Measurements from ENCODE around the gene EDDM3A.

Gene EDDM3A

DNA sequence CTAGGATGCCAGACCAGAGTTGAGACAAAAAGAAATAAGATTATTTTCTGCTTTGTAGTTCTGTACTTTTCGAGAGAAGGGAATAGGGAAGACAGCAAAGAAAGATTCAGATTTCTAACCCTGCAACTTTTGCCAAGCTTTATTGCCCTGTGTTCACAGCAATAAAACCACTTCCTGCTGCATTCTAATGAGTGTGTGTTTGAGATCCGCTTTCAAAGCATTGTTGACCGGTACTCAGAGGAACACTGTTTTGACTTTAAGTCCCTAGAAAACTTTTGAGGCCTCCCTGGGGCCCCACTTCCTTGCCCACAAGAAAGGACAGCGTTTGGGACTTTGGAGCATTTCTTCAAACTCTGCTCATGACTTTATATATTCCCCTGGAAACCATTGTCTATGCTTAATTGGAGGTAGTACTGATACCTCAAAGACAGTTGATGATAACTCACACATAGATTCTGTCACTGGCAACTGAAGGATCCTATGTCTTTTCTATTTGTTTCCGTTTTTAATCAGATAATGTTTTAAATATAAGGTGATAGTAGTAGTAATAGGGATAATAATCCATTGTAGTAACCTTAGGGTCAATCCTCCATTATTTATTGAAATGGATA, 36.7 kb downstream of the EDDM3A start:
- no peak for DNase-seq (ENCODE audit: low read depth, low spot score)

DNA sequence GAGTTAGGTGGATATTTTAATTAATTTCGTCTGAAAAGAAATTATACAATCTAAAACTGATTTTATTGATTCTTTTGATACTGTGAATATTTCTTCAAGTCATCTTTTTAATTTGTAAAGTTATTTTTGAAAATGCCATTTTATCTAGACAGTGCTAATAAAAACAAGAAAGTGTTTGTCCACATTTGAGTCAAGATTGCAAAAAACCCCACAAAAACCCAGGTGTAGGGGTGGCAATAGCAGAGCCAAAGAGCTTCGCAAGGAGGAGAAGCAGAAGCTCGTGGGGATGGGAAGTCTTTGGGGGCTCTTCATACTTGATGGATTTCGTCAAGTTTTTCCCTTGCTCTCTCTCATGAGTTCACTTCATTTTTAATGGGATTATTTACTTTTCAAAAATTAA, 41.3 kb downstream of the EDDM3A start:
- no peak for DNase-seq (ENCODE audit: low read depth, low spot score)

DNA sequence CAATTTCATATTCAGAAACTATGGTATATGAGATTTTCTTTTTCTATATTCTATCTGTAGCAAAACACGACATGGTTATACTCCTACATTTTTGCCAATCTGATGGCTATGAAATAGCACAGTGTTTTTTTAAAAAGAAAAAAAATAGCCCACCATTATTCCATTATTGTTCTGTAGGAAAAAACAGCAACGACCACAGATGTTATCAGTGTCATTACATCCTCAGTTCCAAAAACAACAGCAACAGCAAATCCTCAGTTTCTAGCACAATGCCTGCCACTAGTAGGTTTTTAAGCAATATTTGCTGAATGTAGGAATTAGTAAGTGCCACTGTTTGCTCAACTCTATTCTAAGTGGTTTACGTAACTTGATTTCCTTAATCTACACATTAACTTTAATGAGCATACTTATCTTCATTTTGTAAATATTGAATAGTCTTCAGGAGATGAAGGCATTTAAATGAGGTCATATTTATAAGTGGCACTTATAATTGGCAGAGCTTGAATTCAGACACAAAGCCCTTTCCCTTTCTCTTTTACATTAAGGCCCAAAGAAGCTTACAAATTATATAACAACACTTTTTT, 43.6 kb downstream of the EDDM3A start:
- DNase-seq (ENCODE audit: low read depth, low spot score), result no peak

DNA sequence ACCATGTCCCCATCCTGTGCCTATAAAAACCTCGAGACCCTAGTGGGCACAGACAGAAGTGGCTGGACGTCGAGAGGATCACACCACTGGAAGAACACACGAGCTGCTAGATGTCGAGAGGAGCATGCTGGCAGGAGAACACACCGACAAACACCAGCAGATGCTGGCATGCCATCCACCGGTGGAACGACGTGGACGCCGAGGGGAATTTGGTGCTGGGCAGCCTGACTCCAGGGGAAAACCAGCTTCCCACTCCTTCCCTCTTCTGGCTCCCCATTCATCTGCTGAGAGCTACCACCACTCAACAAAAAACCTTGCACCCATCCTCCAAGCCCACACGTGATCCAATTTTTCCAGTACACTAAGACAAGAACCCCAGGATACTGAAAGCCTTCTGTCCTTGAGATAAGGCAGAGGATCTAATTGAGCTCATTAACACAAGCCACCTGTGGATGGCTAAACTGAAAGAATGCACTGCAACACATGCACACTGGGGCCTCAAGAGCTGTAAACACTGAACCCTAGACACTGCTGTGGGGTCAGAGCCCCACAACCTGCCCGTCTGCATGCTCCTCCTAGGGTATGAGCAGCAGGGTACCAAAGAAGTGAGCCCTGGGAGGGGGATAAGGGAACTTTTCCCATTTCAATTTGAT, 44.9 kb downstream of the EDDM3A start:
- no peak for DNase-seq (ENCODE audit: low read depth, low spot score)

DNA sequence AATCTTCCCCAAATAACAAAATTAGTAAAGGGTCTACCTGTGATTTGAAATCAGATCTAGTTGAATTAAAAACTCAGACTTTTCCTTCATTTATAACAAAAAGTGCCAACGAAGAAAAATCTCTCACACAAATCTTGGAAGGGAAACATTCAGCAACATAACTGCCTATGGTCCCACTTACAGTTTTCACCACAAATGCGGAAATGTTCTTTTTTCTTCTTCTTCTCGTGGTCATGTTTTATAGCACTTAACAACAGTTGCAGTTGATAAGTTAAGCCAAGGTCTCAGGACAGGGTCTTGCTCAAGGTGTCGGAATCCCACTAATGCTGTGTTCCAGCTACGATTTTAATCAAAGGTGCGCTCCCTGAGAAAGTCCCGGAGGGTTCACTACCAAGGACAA, 45.5 kb downstream of the EDDM3A start:
- no peak for DNase-seq (ENCODE audit: low read depth, low spot score)

DNA sequence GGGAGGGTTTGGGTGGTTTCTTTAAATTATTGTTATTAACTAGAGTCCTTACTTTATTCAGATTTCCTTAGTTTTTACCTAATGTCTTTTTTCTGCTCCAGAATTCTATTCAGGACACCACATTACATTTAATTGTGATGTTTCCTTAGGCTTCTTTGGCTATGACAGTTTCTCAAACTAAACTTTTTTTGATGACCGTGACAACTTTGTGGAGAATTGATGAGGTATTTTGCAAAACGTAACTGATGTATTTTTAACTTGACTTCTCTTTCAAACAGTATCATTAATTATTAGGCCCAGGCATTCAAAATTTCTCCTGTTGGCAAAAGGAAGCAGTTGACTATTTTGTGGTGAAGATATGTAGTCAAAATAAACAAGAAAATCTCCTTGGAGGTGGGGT, 45.9 kb downstream of the EDDM3A start:
- DNase-seq (ENCODE audit: low read depth, low spot score), result no peak

DNA sequence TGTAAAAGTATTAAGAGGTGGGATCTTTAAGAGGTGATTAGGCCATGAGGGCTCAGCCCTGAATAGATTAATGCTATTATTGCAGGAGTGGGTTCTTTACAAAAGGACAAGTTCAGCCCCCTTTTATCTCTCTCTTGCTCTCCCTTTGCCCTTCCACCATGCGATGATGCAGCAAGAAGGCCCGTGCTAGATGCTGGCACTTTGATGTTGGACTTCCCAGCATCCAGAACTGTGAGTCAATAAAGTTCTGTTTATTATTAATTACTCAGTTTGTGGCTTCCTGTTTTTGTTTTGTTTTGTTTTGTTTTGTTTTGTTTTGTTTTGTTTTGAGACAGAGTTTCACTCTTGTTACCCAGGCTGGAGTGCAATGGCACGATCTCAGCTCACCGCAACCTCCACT, 46.9 kb downstream of the EDDM3A start:
- DNase-seq (ENCODE audit: low read depth, low spot score), result no peak

DNA sequence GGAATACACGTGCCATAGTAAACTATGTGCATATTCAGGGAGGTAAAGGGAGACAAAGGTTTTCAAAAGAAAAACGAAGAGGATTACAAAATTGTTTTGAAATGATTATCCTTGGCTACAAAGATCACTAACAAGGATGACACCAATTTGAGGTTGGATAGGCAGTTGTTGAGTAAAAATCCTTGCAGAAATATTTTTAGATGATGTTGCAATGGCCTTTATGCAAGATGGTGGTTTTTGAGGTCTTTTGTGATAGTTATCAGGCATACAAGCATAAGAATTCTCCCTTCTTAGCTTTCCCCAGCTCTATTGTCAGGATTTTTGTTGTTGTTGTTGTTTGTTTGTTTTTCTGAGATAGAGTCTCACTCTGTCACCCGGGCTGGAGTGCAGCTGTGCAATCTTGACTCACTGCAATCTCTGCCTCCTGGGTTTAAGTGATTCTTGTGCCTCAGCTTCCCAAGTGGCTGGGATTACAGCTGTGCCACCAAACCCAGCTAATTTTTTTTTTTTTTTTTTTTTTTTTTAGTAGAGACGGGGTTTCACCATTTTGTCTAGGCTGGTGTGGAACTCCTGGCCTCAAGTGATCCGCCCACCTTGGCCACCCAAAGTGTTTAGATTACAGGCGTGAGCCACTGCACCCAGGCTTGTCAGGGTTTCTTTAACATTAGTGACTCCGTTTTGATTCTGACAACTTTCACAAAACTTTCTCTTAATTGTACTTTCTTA, 49.1 kb downstream of the EDDM3A start:
- no peak for DNase-seq (ENCODE audit: low read depth, low spot score)

DNA sequence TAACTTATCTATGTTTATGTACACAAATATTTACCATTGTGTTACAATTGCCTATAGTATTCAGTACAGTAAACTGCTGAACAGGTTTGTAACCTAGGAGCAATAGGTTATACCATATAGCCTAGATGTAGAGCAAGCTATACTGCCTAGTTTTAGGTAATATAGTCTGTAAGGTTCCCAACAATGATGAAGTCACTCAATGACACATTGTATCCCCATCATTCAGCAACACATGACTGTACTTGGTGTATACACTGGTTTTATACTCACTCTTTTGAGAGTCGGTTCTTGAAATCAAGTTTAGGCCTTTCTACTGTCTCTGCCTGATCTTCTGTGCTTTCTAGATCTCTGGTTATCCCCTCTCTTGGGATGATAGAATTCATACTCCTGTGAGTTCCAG, 51.5 kb downstream of the EDDM3A start:
- no peak for DNase-seq (ENCODE audit: low read depth, low spot score)
